Measurements from ENCODE around the gene ZNF18.

- TF ChIP-seq CTCF (conservative IDR thresholded peaks at IDR 0.05; ENCODE audit: low read depth in 2 of 2) (no peak), POLR2AphosphoS5 (IDR thresholded peaks at IDR 0.05; ENCODE audit: low read depth) (no peak)
These were observed 44.0 kb upstream of the ZNF18 start for GRCh38 chr17:12041312-12041711.

Measured in GM23338 (cell line).